HG02759 (cell line): Measurements from ENCODE around the gene SRSF5.
"Not testable (repeated sequence)": the region's sequence is repeated elsewhere in the genome, so short reads cannot be mapped to it uniquely, and the experiment has no call there.

Experiments used
- ATAC-seq: cut with Tn5 transposase; IDR thresholded peaks from one replicate; pipeline ENCODE4 v1.9.1; 2021; ENCODE audit warnings: mild to moderate bottlenecking, moderate library complexity; ENCODE audit not compliant: unreplicated experiment

The SRSF5 gene

GRCh38 chr14:69766984-69767368, at the start of gene SRSF5:
Gene SRSF5, plus strand, starts transcription at chr14:69767142. Its CDS starts 1,015 bp downstream, at chr14:69768157.
- peak; percentile 80 for ATAC-seq

DNA sequence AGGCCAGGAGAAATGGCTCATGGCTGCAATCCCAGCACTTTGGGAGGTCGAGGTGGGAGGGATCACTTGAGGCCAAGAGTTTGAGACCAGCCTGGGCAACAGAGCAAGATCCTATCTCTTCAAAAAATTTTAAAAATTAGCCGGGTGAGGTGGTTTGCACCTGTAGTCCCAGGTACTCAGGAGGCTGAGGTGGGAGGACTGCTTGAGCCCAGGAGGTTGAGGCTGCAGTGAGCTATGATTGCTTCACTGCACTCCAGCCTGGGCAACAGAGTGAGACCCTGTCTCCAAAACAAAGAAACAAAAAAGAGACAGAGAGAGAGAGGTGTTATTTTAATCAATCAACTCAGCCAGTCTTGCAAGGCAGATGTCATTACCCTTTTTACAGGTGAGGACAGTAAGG, 48.3 kb upstream of the SRSF5 start:
- ATAC-seq, result not testable (repeated sequence)

DNA sequence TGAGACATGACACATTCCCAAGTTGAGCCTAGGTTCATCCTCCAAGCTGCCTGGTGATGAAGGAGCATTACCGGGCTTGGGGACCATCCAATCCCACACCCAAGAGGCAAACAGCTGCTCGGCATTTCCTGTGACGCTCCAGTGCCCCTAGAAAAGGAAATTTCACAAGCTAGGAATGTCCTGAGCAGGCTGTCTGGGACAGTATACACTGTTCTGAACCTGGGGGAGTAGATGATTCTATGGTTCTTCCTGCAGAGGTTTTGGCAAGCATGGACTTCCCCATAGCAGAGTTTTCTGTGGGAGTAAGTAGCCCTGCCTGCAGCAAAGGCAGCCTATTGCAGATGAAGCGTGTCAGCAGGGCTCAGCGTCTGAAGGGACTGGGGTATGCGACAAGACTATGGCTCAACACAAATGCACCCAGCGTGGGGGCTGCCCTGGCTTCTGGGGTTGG, 47.4 kb upstream of the SRSF5 start:
- no peak for ATAC-seq

- no peak for ATAC-seq
These were observed 46.0 kb upstream of the SRSF5 start for GRCh38 chr14:69720912-69721311.

- ATAC-seq, result peak; percentile 93
These were observed 40.0 kb upstream of the SRSF5 start for GRCh38 chr14:69726761-69727511.

DNA sequence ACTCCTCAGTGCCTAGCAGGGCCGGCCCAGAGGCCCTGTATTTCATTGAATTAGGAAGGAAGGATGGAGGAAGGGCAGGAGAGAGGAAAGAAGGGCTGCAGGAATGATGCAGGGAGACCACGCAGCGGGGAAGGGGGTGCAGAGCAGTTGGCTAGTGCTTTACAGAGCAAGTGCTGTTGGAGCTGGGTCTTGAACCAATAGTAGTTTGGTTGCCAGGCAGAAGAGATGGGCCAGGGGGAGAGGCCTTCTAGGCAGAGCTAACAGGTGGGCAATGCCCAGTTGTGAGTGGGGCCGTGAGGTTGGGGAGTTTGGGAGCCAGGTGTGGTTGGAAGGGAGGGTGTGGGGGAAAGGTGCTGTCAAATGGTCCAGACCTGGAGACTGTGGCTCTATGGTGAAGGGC, 39.1 kb upstream of the SRSF5 start:
- ATAC-seq, result no peak

DNA sequence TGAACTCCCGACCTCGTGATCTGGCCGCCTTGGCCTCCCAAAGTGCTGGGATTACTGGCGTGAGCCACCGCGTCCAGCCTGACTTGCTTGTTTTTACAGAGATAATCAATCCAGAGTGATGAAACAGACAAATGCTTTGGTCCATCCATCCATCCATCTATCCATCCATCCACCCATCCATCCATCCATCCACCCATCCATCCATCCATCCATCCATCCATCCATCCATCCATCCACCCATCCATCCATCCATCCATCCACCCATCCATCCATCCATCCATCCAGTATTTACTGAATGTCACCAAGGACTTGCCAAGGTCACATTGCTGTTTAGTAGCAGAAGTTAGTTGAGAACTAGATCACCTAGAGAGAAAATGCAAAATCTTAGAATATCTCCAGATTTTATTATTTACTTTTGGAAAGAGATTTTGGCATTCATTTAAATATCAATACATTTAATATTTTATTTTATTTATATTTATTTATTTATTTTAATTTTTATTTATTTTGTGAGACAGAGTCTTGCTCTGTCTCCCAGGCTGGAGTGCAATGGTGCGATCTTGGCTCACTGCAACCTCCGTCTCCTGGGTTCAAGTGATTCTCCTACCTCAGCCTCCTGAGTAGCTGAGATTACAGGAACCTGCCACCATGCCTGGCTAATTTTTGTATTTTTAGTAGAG, 34.9 kb upstream of the SRSF5 start:
- ATAC-seq, result not testable (repeated sequence)

- ATAC-seq, result not testable (repeated sequence)
These were observed 30.5 kb upstream of the SRSF5 start for GRCh38 chr14:69736405-69736804.

DNA sequence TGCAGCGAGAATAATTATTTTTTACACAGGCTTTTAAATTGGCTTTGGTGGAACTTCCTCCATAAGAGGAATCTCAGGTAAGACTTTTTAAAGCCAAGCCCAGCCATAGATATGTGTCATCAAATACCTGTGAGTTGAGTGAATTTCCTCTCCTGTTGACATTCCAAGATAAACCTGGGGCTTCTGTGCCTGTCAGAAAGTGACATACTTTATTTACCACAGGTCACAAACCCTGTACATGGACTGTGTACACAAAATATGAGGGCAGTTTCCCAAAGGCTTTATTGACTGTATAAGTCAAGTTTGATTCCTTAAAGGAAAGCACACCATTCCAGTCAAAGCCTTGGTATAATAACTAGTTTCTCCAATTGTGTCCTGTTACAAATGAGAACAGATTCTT, 25.9 kb upstream of the SRSF5 start:
- ATAC-seq, result no peak

GRCh38 chr14:69749956-69750355, 17.0 kb upstream of the SRSF5 start:
- ATAC-seq, result no peak

- no peak for ATAC-seq
These were observed 16.4 kb upstream of the SRSF5 start for GRCh38 chr14:69750495-69750894.

GRCh38 chr14:69752773-69753172, 14.2 kb upstream of the SRSF5 start:
- ATAC-seq, result no peak

- ATAC-seq, result no peak
These were observed 13.1 kb upstream of the SRSF5 start for GRCh38 chr14:69753860-69754259.

GRCh38 chr14:69754487-69754886, 12.5 kb upstream of the SRSF5 start:
- ATAC-seq, result no peak

GRCh38 chr14:69755296-69755695, 11.6 kb upstream of the SRSF5 start:
- no peak for ATAC-seq

GRCh38 chr14:69755784-69756183, 11.2 kb upstream of the SRSF5 start:
- no peak for ATAC-seq

DNA sequence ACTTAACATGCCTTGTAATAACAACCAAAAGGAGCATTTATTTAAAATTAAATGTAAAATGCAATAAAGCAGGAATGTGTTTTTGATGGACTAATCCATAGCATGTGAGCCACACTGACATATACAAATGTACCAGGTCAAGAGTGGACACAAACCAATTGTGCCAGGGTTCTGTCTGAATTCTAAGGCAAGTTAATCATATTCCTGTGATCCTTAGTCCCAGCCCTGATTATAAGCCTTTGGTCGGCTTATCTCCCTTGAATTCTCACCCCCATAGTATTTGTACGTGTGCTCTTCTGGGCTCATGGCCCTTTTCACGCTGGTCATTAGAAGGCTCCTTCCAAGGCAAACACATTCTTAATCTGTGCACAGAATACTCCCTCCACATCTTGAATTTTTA, 10.6 kb upstream of the SRSF5 start:
- no peak for ATAC-seq

GRCh38 chr14:69760810-69761209, 6.1 kb upstream of the SRSF5 start:
- ATAC-seq, result no peak

GRCh38 chr14:69763761-69764510, 3.0 kb upstream of the SRSF5 start:
- no peak for ATAC-seq

- ATAC-seq, result peak; percentile 83
These were observed 542 bp downstream of the SRSF5 start for GRCh38 chr14:69767369-69767999.

- no peak for ATAC-seq
These were observed 1.9 kb downstream of the SRSF5 start for GRCh38 chr14:69768873-69769272.
